ENCODE measurements around the gene ZSWIM9. TPM values are rescaled to one million over a fixed set of nuclear protein-coding genes. Genes with fewer than 3 reads are reported as not detected.
"Not testable (repeated sequence)": the region's sequence is repeated elsewhere in the genome, so short reads cannot be mapped to it uniquely, and the experiment has no call there.

The ZSWIM9 gene
- total and polyA plus RNA-seq, 2 donors (not counting 1 experiment from before 2014, with no cell fraction given): 0.39 to 5.1 TPM

DNA sequence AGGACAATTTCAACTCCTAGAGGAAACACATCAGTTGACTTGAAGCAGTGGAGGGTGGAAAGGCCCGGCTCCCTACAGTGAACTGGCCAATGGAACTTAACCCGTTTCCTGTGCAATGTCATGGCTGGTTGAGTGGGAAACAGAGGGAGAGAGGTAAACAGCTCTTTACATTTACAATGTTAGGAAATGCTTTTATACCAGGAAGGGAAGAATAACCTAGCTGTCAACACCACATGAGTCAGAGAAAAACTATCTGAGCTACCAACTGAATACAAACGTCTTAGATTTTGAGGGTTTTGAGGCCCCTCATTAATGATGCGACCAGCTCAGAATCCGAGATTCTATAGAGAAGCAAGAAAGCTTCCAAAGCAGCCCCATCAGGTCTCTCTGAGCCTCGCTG, 48.5 kb downstream of the ZSWIM9 start:
- TF ChIP-seq, protein P1, sequence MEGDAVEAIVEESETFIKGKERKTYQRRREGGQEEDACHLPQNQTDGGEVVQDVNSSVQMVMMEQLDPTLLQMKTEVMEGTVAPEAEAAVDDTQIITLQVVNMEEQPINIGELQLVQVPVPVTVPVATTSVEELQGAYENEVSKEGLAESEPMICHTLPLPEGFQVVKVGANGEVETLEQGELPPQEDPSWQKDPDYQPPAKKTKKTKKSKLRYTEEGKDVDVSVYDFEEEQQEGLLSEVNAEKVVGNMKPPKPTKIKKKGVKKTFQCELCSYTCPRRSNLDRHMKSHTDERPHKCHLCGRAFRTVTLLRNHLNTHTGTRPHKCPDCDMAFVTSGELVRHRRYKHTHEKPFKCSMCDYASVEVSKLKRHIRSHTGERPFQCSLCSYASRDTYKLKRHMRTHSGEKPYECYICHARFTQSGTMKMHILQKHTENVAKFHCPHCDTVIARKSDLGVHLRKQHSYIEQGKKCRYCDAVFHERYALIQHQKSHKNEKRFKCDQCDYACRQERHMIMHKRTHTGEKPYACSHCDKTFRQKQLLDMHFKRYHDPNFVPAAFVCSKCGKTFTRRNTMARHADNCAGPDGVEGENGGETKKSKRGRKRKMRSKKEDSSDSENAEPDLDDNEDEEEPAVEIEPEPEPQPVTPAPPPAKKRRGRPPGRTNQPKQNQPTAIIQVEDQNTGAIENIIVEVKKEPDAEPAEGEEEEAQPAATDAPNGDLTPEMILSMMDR (conservative IDR thresholded peaks at IDR 0.05 in 1 of 2, IDR thresholded peaks at IDR 0.05 in 1 of 2; ENCODE audit: low read depth in 1 of 2, low read length in 2 of 2): no peak
- TF ChIP-seq EZH2 (IDR thresholded peaks at IDR 0.05; ENCODE audit: low read length, missing control alignments): no peak
- Histone ChIP-seq H3K4me3 (replicated peaks in 1 of 4; ENCODE audit: control extremely low read depth in 1 of 4, insufficient read depth in 1 of 4, low read depth in 3 of 4, low read length in 4 of 4) (no peak overlapping the region), H3K79me2 (ENCODE audit: control insufficient read depth, insufficient read depth, low read length) (no peaks in the 10 kb centered on the region), H3K4me1 (ENCODE audit: control insufficient read depth, extremely low read depth, insufficient read depth, low read length) (no peaks in the 10 kb centered on the region), H2AFZ (ENCODE audit: low read length) (no peak overlapping the region), H3K27me3 (ENCODE audit: control insufficient read depth, insufficient read depth, low read length) (no peaks in the 10 kb centered on the region), H4K20me1 (ENCODE audit: control insufficient read depth, extremely low read depth, insufficient read depth, low read length) (no peaks in the 10 kb centered on the region), H3K9ac (ENCODE audit: insufficient read depth, low read length) (no peak overlapping the region), H3K27ac (ENCODE audit: insufficient read depth, low read length) (no peak overlapping the region), H3K9me3 (ENCODE audit: control insufficient read depth, insufficient read depth, low read depth, low read length) (no peaks in the 10 kb centered on the region), H3K36me3 (ENCODE audit: control insufficient read depth, insufficient read depth, low read length) (no peaks in the 10 kb centered on the region), H3K4me2 (ENCODE audit: extremely low read depth, insufficient read depth, low read length) (no peak overlapping the region)
- DNase-seq (ENCODE audit: low read depth in 2 of 2): no peak

DNA sequence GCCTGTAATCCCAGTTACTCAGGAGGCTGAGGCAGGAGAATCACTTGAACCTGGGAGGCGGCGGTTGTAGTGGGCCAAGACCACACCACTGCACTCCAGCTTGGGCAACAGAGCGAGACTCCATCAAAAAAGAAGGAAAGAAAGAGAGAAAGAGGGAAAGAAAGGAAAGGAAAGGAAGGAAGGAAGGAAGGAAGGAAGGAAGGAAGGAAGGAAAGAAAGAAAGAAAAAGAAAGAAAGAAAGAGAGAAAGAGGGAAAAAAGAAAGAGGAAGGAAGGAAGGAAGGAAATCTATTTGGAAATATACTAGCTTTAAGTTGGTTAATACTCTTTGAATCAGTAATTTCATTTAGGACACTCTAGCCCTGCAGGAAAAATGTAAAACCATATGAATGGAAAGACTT, 50.3 kb downstream of the ZSWIM9 start:
- not testable (repeated sequence) for H3K27ac ChIP-seq (ENCODE audit: insufficient read depth, low read length); H3K4me2 ChIP-seq (ENCODE audit: extremely low read depth, insufficient read depth, low read length)

DNA sequence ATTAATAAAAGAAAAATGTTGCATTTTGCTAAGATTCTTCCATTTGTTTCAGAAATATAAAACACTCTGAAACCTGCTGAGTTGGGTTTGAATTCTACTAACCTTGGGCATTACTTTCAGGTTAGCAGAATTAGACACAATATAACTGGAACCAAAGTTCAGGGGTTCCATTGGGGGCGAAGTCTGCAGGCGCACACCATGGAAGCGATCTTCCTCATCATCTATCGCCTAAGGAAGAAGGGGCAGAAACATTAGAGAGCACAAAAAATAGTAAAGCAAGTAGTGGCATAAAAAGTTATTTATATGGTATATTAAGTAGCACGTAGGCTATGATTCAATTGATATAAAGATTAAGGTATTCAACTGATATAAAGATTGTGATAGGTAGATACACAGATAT, 51.1 kb downstream of the ZSWIM9 start:
- DNase-seq (ENCODE audit: low read depth in 2 of 2): no peak
- Histone ChIP-seq H3K4me3 (replicated peaks in 1 of 4; ENCODE audit: control extremely low read depth in 1 of 4, insufficient read depth in 1 of 4, low read depth in 3 of 4, low read length in 4 of 4) (no peak overlapping the region), H3K9ac (ENCODE audit: insufficient read depth, low read length) (no peak overlapping the region), H2AFZ (ENCODE audit: low read length) (no peak overlapping the region), H3K4me1 (ENCODE audit: control insufficient read depth, extremely low read depth, insufficient read depth, low read length) (no peaks in the 10 kb centered on the region), H3K9me3 (ENCODE audit: control insufficient read depth, insufficient read depth, low read depth, low read length) (no peaks in the 10 kb centered on the region), H3K27ac (ENCODE audit: insufficient read depth, low read length) (no peak overlapping the region), H3K79me2 (ENCODE audit: control insufficient read depth, insufficient read depth, low read length) (no peaks in the 10 kb centered on the region), H3K27me3 (ENCODE audit: control insufficient read depth, insufficient read depth, low read length) (no peaks in the 10 kb centered on the region), H3K36me3 (ENCODE audit: control insufficient read depth, insufficient read depth, low read length) (no peaks in the 10 kb centered on the region), H4K20me1 (ENCODE audit: control insufficient read depth, extremely low read depth, insufficient read depth, low read length) (no peaks in the 10 kb centered on the region), H3K4me2 (ENCODE audit: extremely low read depth, insufficient read depth, low read length) (no peak overlapping the region)
- TF ChIP-seq, protein P1 (conservative IDR thresholded peaks at IDR 0.05 in 1 of 2, IDR thresholded peaks at IDR 0.05 in 1 of 2; ENCODE audit: low read depth in 1 of 2, low read length in 2 of 2): no peak
- TF ChIP-seq EZH2 (IDR thresholded peaks at IDR 0.05; ENCODE audit: low read length, missing control alignments): no peak

More for the DNA sequence above, 50.3 kb downstream of the ZSWIM9 start:
- H4K20me1 ChIP-seq (ENCODE audit: control insufficient read depth, extremely low read depth, insufficient read depth, low read length); H3K4me3 ChIP-seq (replicated peaks in 1 of 4; ENCODE audit: control extremely low read depth in 1 of 4, insufficient read depth in 1 of 4, low read depth in 3 of 4, low read length in 4 of 4); H2AFZ ChIP-seq (ENCODE audit: low read length); H3K9ac ChIP-seq (ENCODE audit: insufficient read depth, low read length); H3K9me3 ChIP-seq (ENCODE audit: control insufficient read depth, insufficient read depth, low read depth, low read length); H3K36me3 ChIP-seq (ENCODE audit: control insufficient read depth, insufficient read depth, low read length); H3K79me2 ChIP-seq (ENCODE audit: control insufficient read depth, insufficient read depth, low read length); DNase-seq (ENCODE audit: low read depth in 2 of 2); H3K27me3 ChIP-seq (ENCODE audit: control insufficient read depth, insufficient read depth, low read length); H3K4me1 ChIP-seq (ENCODE audit: control insufficient read depth, extremely low read depth, insufficient read depth, low read length): not testable (repeated sequence)

Measured in fibroblast of lung (primary cell).